ENCODE data around the gene BGLAP. TPM values are rescaled to one million over a fixed set of nuclear protein-coding genes. Genes with fewer than 3 reads are reported as not detected.

BGLAP gene
- polyA plus RNA-seq, 1 donor (not counting 4 experiments of a cell fraction or from before 2014, with no cell fraction given) = 0.12 TPM

DNA sequence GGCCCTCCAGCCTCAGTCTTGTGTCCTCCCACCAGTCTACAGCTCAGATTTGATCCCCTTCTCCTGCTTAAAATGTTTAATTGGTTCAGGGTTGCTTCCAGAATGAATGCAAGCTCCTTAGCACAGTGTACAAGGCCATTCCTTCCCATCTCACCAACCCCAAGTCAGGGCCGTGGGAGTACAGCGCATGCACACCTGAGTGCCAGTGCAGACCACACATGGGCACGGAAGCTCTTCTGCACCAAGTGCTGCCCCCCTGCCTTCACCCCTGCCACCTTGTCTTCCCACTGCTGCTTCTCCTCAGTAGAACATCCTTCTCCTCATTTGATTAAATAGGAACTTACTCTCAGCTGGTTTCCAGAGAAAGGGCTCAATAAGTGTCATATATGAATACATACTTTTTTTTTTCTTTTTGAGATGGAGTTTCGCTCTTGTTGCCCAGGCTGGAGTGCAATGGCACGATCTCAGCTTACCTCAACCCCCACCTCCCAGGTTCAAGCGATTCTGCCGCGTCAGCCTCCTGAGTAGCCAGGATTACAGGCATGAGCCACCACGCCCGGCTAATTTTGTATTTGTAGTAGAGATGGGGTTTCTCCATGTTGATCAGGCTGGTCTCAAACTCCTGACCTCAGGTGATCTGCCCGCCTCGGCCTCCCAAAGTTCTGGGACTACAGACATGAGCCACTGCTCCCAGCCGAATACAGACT lies 19.8 kb upstream of the BGLAP start:
- Histone ChIP-seq H3K79me2 (ENCODE audit: control insufficient read depth, insufficient read depth, low read length) (peaks cover 4% of the 10 kb centered on the region), H3K27me3 (ENCODE audit: control insufficient read depth, extremely low read depth, insufficient read depth, low read length) (no peaks in the 10 kb centered on the region), H3K27ac (ENCODE audit: control insufficient read depth, insufficient read depth, low read length) (no peak overlapping the region), H3K9ac (ENCODE audit: control insufficient read depth, extremely low read depth, insufficient read depth, low read length) (no peak overlapping the region), H3K4me1 (ENCODE audit: control insufficient read depth, extremely low read depth, insufficient read depth, low read length) (peaks cover 25% of the 10 kb centered on the region), H3K36me3 (ENCODE audit: control insufficient read depth in 2 of 2, extremely low read depth in 1 of 2, insufficient read depth in 2 of 2, low read length in 2 of 2) (peaks cover 6 to 17% of the 10 kb centered on the region in 2 experiments), H3K4me3 (ENCODE audit: control insufficient read depth in 2 of 3, extremely low read depth in 1 of 3, insufficient read depth in 2 of 3, low read depth in 1 of 3, low read length in 3 of 3) (no peak overlapping the region), H2AFZ (ENCODE audit: control insufficient read depth, low read length) (no peak overlapping the region), H3K9me3 (ENCODE audit: control insufficient read depth, low read depth, low read length) (no peaks in the 10 kb centered on the region), H4K20me1 (ENCODE audit: control insufficient read depth, extremely low read depth, insufficient read depth, low read length) (no peaks in the 10 kb centered on the region), H3K4me2 (ENCODE audit: control insufficient read depth, extremely low read depth, insufficient read depth, low read depth, low read length) (no peak overlapping the region), H3K9me1 (ENCODE audit: control insufficient read depth, extremely low read depth, insufficient read depth, low read length) (no peaks in the 10 kb centered on the region)
- no peak for DNase-seq (ENCODE audit: low read depth, low spot score)
- dilution Hi-C loops (cut with MboI; ENCODE audit: extremely low pct_ligation_motif_present, low sequenced_read_pairs) = no loop called here
- no peak for TF ChIP-seq EZH2 (IDR thresholded peaks at IDR 0.05; ENCODE audit: low read length)
- TF ChIP-seq, protein P1, sequence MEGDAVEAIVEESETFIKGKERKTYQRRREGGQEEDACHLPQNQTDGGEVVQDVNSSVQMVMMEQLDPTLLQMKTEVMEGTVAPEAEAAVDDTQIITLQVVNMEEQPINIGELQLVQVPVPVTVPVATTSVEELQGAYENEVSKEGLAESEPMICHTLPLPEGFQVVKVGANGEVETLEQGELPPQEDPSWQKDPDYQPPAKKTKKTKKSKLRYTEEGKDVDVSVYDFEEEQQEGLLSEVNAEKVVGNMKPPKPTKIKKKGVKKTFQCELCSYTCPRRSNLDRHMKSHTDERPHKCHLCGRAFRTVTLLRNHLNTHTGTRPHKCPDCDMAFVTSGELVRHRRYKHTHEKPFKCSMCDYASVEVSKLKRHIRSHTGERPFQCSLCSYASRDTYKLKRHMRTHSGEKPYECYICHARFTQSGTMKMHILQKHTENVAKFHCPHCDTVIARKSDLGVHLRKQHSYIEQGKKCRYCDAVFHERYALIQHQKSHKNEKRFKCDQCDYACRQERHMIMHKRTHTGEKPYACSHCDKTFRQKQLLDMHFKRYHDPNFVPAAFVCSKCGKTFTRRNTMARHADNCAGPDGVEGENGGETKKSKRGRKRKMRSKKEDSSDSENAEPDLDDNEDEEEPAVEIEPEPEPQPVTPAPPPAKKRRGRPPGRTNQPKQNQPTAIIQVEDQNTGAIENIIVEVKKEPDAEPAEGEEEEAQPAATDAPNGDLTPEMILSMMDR (optimal IDR thresholded peaks at IDR 0.05 in 1 of 3, IDR thresholded peaks at IDR 0.05 in 1 of 3, conservative IDR thresholded peaks at IDR 0.05 in 1 of 3; ENCODE audit: extremely low read depth in 1 of 3, insufficient read depth in 2 of 3, low read length in 3 of 3) = no peak
- no peak for FAIRE-seq

DNA sequence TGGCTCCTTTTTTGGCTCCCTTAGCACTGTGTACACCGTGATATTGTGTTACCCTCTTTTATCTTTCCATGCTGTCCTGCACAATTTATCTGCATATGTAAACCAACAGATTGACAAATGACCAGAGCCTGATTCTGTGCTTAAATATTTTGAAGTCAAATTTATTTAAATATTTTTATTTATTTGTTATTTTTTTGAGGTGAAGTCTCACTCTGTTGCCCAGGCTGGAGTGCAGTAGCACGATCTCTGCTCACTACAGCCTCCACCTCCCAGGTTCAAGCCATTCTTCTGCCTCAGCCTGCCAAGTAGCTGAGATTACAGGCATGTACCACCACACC lies 16.3 kb upstream of the BGLAP start:
- FAIRE-seq (no peak), DNase-seq (ENCODE audit: low read depth, low spot score) (no peak)
- Histone ChIP-seq H3K9ac (ENCODE audit: control insufficient read depth, extremely low read depth, insufficient read depth, low read length) (no peak overlapping the region), H3K9me3 (ENCODE audit: control insufficient read depth, low read depth, low read length) (no peaks in the 10 kb centered on the region), H3K79me2 (ENCODE audit: control insufficient read depth, insufficient read depth, low read length) (no peaks in the 10 kb centered on the region), H2AFZ (ENCODE audit: control insufficient read depth, low read length) (no peak overlapping the region), H4K20me1 (ENCODE audit: control insufficient read depth, extremely low read depth, insufficient read depth, low read length) (no peaks in the 10 kb centered on the region), H3K9me1 (ENCODE audit: control insufficient read depth, extremely low read depth, insufficient read depth, low read length) (no peaks in the 10 kb centered on the region), H3K4me1 (ENCODE audit: control insufficient read depth, extremely low read depth, insufficient read depth, low read length) (peaks cover 10% of the 10 kb centered on the region), H3K4me3 (ENCODE audit: control insufficient read depth in 2 of 3, extremely low read depth in 1 of 3, insufficient read depth in 2 of 3, low read depth in 1 of 3, low read length in 3 of 3) (no peak overlapping the region), H3K27ac (ENCODE audit: control insufficient read depth, insufficient read depth, low read length) (no peak overlapping the region), H3K27me3 (ENCODE audit: control insufficient read depth, extremely low read depth, insufficient read depth, low read length) (no peaks in the 10 kb centered on the region), H3K4me2 (ENCODE audit: control insufficient read depth, extremely low read depth, insufficient read depth, low read depth, low read length) (no peak overlapping the region), H3K36me3 (ENCODE audit: control insufficient read depth in 2 of 2, extremely low read depth in 1 of 2, insufficient read depth in 2 of 2, low read length in 2 of 2) (peaks cover 11 to 17% of the 10 kb centered on the region in 2 experiments)
- no peak for TF ChIP-seq EZH2 (IDR thresholded peaks at IDR 0.05; ENCODE audit: low read length)
- TF ChIP-seq, protein P1 (optimal IDR thresholded peaks at IDR 0.05 in 1 of 3, IDR thresholded peaks at IDR 0.05 in 1 of 3, conservative IDR thresholded peaks at IDR 0.05 in 1 of 3; ENCODE audit: extremely low read depth in 1 of 3, insufficient read depth in 2 of 3, low read length in 3 of 3) = no peak
- dilution Hi-C loops (cut with MboI; ENCODE audit: extremely low pct_ligation_motif_present, low sequenced_read_pairs) = no loop called here

Data from keratinocyte (primary cell).